HG02970 (cell line): ENCODE measurements around the gene LAMC3.

Source experiments
- ATAC-seq: cut with Tn5 transposase; IDR thresholded peaks from one replicate; pipeline ENCODE4 v1.9.1; 2021; ENCODE audit warnings: mild to moderate bottlenecking, moderate library complexity, moderate number of reproducible peaks; ENCODE audit not compliant: unreplicated experiment, low FRiP score

Gene LAMC3

GRCh38 chr9:130977811-130978221, 31.2 kb upstream of the LAMC3 start:
- ATAC-seq, result no peak

- no peak for ATAC-seq
Measured at GRCh38 chr9:130979591-130980385, 29.2 kb upstream of the LAMC3 start.

- no peak for ATAC-seq
Measured at GRCh38 chr9:130980526-130980925, 28.4 kb upstream of the LAMC3 start.

GRCh38 chr9:130981002-130981755, 27.8 kb upstream of the LAMC3 start:
- no peak for ATAC-seq

- no peak for ATAC-seq
Measured at GRCh38 chr9:130981756-130982137, 27.2 kb upstream of the LAMC3 start.

- ATAC-seq, result no peak
Measured at GRCh38 chr9:130982636-130983358, 26.2 kb upstream of the LAMC3 start.

GRCh38 chr9:130983359-130983670, 25.7 kb upstream of the LAMC3 start:
- no peak for ATAC-seq

- ATAC-seq, result no peak
Measured at GRCh38 chr9:130983970-130984369, 25.0 kb upstream of the LAMC3 start.

- ATAC-seq, result no peak
Measured at GRCh38 chr9:130984521-130984920, 24.5 kb upstream of the LAMC3 start.

- no peak for ATAC-seq
Measured at GRCh38 chr9:130985029-130985428, 23.9 kb upstream of the LAMC3 start.

- ATAC-seq, result no peak
Measured at GRCh38 chr9:130985606-130986162, 23.3 kb upstream of the LAMC3 start.

GRCh38 chr9:130986356-130986965, 22.5 kb upstream of the LAMC3 start:
- ATAC-seq, result no peak

GRCh38 chr9:130987054-130987453, 21.9 kb upstream of the LAMC3 start:
- no peak for ATAC-seq

- ATAC-seq, result no peak
Measured at GRCh38 chr9:130987738-130988399, 21.1 kb upstream of the LAMC3 start.

GRCh38 chr9:130988400-130988747, 20.6 kb upstream of the LAMC3 start:
- no peak for ATAC-seq

GRCh38 chr9:130988905-130989304, 20.1 kb upstream of the LAMC3 start:
- no peak for ATAC-seq

GRCh38 chr9:130989391-130989790, 19.6 kb upstream of the LAMC3 start:
- ATAC-seq, result no peak

GRCh38 chr9:130989891-130990290, 19.1 kb upstream of the LAMC3 start:
- no peak for ATAC-seq

GRCh38 chr9:130990306-130990977, 18.5 kb upstream of the LAMC3 start:
- ATAC-seq, result no peak
